HUES64 (cell line): Measurements from ENCODE around the gene FAM193A.
"Not testable (repeated sequence)": the region's sequence is repeated elsewhere in the genome, so short reads cannot be mapped to it uniquely, and the experiment has no call there.

ENCODE experiments used
- H3K27ac ChIP-seq: 2 replicates; pipeline ENCODE4 v1.7.0; 2013; ENCODE audit warnings: low read depth, low read length, inconsistent platforms
- H3K27me3 ChIP-seq: 2 replicates; pipeline ENCODE4 v1.6.1; 2013; ENCODE audit warnings: mild to moderate bottlenecking, low read length; ENCODE audit not compliant: insufficient read depth
- H3K36me3 ChIP-seq: 2 replicates; pipeline ENCODE4 v1.6.1; 2013; ENCODE audit warnings: mild to moderate bottlenecking, low read length; ENCODE audit not compliant: insufficient read depth
- H3K4me1 ChIP-seq: 2 replicates; pipeline ENCODE4 v1.6.1; 2013; ENCODE audit warnings: mild to moderate bottlenecking, low read length, moderate library complexity; ENCODE audit not compliant: insufficient read depth
- H3K4me3 ChIP-seq: 2 replicates; pipeline ENCODE4 v1.5.1; 2013; ENCODE audit warnings: mild to moderate bottlenecking, low read length, moderate library complexity
- H3K9ac ChIP-seq: 2 replicates; pipeline ENCODE4 v1.6.1; 2013; ENCODE audit warnings: mild to moderate bottlenecking, low read depth, low read length
- H3K9me3 ChIP-seq: 2 replicates; pipeline ENCODE4 v1.6.1; 2013; ENCODE audit warnings: low read depth, low read length; ENCODE audit not compliant: insufficient read depth
- WGBS: fragments of 150-250, 120-280 bp; methylation state at CpG from one replicate; pipeline ENCODE4 v1.1.7; 2013; ENCODE audit warnings: missing lambda C conversion rate; 5-methylcytosine and 5-hydroxymethylcytosine counted together

The FAM193A gene

GRCh38 chr4:2574863-2575262 is 38.4 kb downstream of the FAM193A start:
- Histone ChIP-seq H3K4me3 (no peak overlapping the region), H3K27ac (no peak overlapping the region), H3K36me3 (no peaks in the 10 kb centered on the region), H3K9me3 (no peaks in the 10 kb centered on the region), H3K27me3 (no peaks in the 10 kb centered on the region), H3K4me1 (peaks cover 10% of the 10 kb centered on the region), H3K9ac (no peak overlapping the region)
- WGBS: 96% methylated on average over 9 of the region's 9 CpGs

DNA sequence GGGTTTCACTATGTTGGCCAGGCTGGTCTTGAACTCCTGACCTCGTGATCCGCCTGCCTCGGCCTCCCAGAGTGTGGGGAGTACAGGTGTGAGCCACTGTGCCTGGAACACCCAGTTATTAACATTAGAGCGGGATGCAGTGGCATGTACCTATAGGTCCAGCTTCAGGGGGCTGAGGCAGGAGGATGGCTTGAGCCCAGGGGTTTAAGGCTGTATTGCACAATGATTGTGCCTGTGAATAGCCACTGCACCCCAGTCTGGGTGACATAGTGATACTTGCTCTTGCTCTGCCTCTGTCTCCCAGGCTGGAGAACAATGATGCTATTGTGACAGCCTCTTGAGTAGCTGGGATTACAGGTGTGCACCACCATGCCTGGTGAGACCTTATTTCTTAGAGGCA is 39.8 kb downstream of the FAM193A start:
- 98% methylated on average over 4 of the region's 4 CpGs for WGBS
- Histone ChIP-seq H3K27ac (no peak overlapping the region), H3K9me3 (no peaks in the 10 kb centered on the region), H3K9ac (no peak overlapping the region), H3K4me1 (no peaks in the 10 kb centered on the region), H3K36me3 (no peaks in the 10 kb centered on the region), H3K4me3 (no peak overlapping the region), H3K27me3 (no peaks in the 10 kb centered on the region)

DNA sequence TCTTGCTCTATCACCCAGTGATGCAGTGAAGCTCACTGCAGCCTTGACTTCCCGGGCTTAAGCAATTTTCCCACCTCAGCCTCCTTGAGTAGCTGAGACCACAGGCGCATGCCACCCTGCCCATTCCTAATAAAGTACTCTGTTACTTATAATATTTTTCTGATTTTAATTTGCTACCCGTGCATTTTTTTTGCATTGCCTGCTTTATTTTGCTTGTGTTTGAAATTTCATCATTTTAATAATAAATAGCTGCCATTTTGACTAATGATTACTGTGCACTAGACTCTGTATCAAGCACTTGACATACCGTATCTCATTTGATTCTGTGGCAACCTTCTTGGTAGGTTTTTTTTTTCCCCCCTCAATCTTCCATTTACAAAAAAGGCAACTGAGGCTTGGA is 41.7 kb downstream of the FAM193A start:
- H3K4me1 ChIP-seq: peaks cover 13% of the 10 kb centered on the region
- WGBS: 83% methylated on average over 1 of the region's 4 CpGs
- H3K36me3 ChIP-seq: no peaks in the 10 kb centered on the region
- H3K4me3 ChIP-seq: no peak overlapping the region
- H3K27me3 ChIP-seq: no peaks in the 10 kb centered on the region
- no peak overlapping the region for H3K9ac ChIP-seq
- no peak overlapping the region for H3K27ac ChIP-seq
- H3K9me3 ChIP-seq: no peaks in the 10 kb centered on the region

DNA sequence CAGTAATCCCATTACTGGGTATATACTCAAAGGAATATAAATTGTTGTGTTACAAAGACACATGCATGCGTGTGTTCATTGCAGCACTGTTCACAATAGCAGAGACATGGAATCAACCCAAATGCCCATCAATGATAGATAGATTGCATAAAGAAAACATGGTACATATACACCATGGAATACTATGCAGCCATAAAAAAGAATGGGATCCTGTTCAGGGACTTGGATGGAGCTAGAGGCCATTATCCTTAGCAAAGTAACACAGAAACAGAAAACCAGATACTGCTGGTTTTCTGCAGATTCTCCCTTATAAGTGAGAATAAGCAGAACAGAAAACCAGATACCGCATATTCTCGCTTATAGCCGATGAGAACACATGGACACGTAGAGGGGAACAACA is 43.5 kb downstream of the FAM193A start:
- H3K9me3 ChIP-seq: no peaks in the 10 kb centered on the region
- WGBS: 96% methylated on average over 5 of the region's 5 CpGs
- H3K4me1 ChIP-seq: peaks cover 18% of the 10 kb centered on the region
- no peaks in the 10 kb centered on the region for H3K36me3 ChIP-seq
- H3K9ac ChIP-seq: no peak overlapping the region
- no peak overlapping the region for H3K27ac ChIP-seq
- H3K4me3 ChIP-seq: no peak overlapping the region
- no peaks in the 10 kb centered on the region for H3K27me3 ChIP-seq

- H3K9ac ChIP-seq: no peak overlapping the region
- no peaks in the 10 kb centered on the region for H3K9me3 ChIP-seq
- WGBS: 95% methylated on average over 4 of the region's 4 CpGs
- H3K4me3 ChIP-seq: no peak overlapping the region
- H3K27ac ChIP-seq: no peak overlapping the region
- no peaks in the 10 kb centered on the region for H3K27me3 ChIP-seq
- H3K36me3 ChIP-seq: no peaks in the 10 kb centered on the region
- H3K4me1 ChIP-seq: peaks cover 18% of the 10 kb centered on the region
These were observed 46.6 kb downstream of the FAM193A start for GRCh38 chr4:2583092-2583491.

- Histone ChIP-seq H3K27ac (no peak overlapping the region), H3K4me3 (no peak overlapping the region), H3K9ac (no peak overlapping the region), H3K9me3 (no peaks in the 10 kb centered on the region), H3K27me3 (no peaks in the 10 kb centered on the region), H3K36me3 (no peaks in the 10 kb centered on the region), H3K4me1 (peaks cover 18% of the 10 kb centered on the region)
- WGBS: 81% methylated on average over 4 of the region's 4 CpGs
These were observed 47.1 kb downstream of the FAM193A start for GRCh38 chr4:2583517-2583916.

DNA sequence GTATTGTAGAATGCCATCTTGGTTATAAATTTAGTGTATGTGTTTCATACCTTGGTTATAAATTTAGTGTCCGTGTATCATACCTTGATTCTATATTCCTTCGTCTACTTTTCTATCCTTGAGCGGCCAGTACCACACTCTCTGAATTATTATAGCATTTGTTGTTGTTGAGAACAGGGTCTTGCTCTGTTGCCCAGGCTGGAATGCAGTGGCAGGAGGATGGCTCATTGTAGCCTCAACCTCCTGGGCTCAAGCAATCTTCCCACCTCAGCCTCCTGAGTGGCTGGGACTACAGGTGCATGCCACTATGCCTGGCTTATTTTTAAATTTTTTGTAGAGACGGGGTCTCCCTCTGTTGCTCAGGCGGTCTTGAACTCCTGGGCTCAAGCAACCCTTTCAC is 50.1 kb downstream of the FAM193A start:
- Histone ChIP-seq H3K9ac (no peak overlapping the region), H3K27me3 (no peaks in the 10 kb centered on the region), H3K4me3 (no peak overlapping the region), H3K9me3 (no peaks in the 10 kb centered on the region), H3K4me1 (peaks cover 24% of the 10 kb centered on the region), H3K27ac (no peak overlapping the region), H3K36me3 (no peaks in the 10 kb centered on the region)
- WGBS: 90% methylated on average over 3 of the region's 5 CpGs

GRCh38 chr4:2587213-2587823 is 50.9 kb downstream of the FAM193A start:
- Histone ChIP-seq H3K27me3 (no peaks in the 10 kb centered on the region), H3K9me3 (no peaks in the 10 kb centered on the region), H3K4me3 (no peak overlapping the region), H3K4me1 (peaks cover 26% of the 10 kb centered on the region), H3K9ac (no peak overlapping the region), H3K36me3 (no peaks in the 10 kb centered on the region), H3K27ac (no peak overlapping the region)
- WGBS: 93% methylated on average over 8 of the region's 8 CpGs

GRCh38 chr4:2588259-2588658 is 51.8 kb downstream of the FAM193A start:
- 93% methylated on average over 3 of the region's 3 CpGs for WGBS
- H3K27ac ChIP-seq: no peak overlapping the region
- no peaks in the 10 kb centered on the region for H3K36me3 ChIP-seq
- no peaks in the 10 kb centered on the region for H3K27me3 ChIP-seq
- peaks cover 26% of the 10 kb centered on the region for H3K4me1 ChIP-seq
- H3K9ac ChIP-seq: no peak overlapping the region
- H3K9me3 ChIP-seq: no peaks in the 10 kb centered on the region
- no peak overlapping the region for H3K4me3 ChIP-seq

- no peak overlapping the region for H3K9ac ChIP-seq
- WGBS: 26% methylated on average over 7 of the region's 8 CpGs
These were observed 54.7 kb downstream of the FAM193A start for GRCh38 chr4:2591189-2591588.

DNA sequence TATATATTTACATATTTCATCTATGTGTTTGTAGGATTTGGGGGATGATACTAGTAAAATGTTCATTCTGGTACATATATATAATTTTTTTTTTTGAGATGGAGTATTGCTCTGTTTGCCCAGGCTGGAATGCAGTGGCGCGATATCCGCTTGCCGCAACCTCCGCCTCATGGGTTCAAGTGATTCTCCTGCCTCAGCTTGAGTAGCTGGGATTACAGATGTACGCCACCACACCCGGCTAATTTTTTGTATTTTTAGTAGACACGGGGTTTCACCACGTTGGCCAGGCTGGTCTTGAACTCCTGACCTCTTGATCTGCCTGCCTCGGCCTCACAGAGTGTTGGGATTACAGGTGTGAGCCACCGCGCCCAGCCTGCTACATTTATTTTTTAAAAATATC is 55.6 kb downstream of the FAM193A start:
- 92% methylated on average over 12 of the region's 12 CpGs for WGBS
- H3K4me1 ChIP-seq: peaks cover 44% of the 10 kb centered on the region
- not testable (repeated sequence) for H3K9me3 ChIP-seq, H3K27me3 ChIP-seq, H3K4me3 ChIP-seq, H3K9ac ChIP-seq, H3K27ac ChIP-seq, H3K36me3 ChIP-seq

More at GRCh38 chr4:2591189-2591588, 54.7 kb downstream of the FAM193A start:
- Histone ChIP-seq H3K27ac (no peak overlapping the region; the same call in 1 of the 2 replicates), H3K4me1 (peaks cover 36% of the 10 kb centered on the region), H3K36me3 (no peaks in the 10 kb centered on the region; the same call in 1 of the 2 replicates), H3K4me3 (no peak overlapping the region), H3K27me3 (no peaks in the 10 kb centered on the region), H3K9me3 (no peaks in the 10 kb centered on the region)

- Histone ChIP-seq H3K36me3 (no peaks in the 10 kb centered on the region; the same call in 1 of the 2 replicates), H3K9ac (no peak overlapping the region), H3K4me3 (no peak overlapping the region), H3K9me3 (no peaks in the 10 kb centered on the region), H3K27me3 (no peaks in the 10 kb centered on the region), H3K27ac (peak overlapping the region; percentile 50; the same call in 1 of the 2 replicates), H3K4me1 (peaks cover 49% of the 10 kb centered on the region)
- WGBS: 76% methylated on average over 6 of the region's 6 CpGs
These were observed 56.1 kb downstream of the FAM193A start for GRCh38 chr4:2592572-2592971.
